Measurements from ENCODE around the gene VPS52.

- TF ChIP-seq CTCF (conservative IDR thresholded peaks at IDR 0.05) (no peak), ZFX (IDR thresholded peaks at IDR 0.05) (no peak)
Observed at GRCh38 chr6:33314515-33314942, 42.9 kb upstream of the VPS52 start.

Data from C4-2B (cell line).